SK-N-SH treated with all-trans-retinoic acid at 6 μM for 48 hours (cell line): ENCODE data around the gene MTPN.

Experiments
- ESRRG ChIP-seq: fragments of 250-450 bp; sonication (Bioruptor Pico); IDR thresholded peaks from 2 replicates; pipeline ENCODE4 v1.6.1; 2021; ENCODE audit warnings: mild to moderate bottlenecking
- GLIS3 ChIP-seq: fragments of 250-450 bp; sonication (Bioruptor Pico); IDR thresholded peaks from 2 replicates; pipeline ENCODE4 v1.5.0; 2020; ENCODE audit warnings: mild to moderate bottlenecking, moderate library complexity
- OSR1 ChIP-seq: fragments of 250-450 bp; sonication (Bioruptor Pico); IDR thresholded peaks from 2 replicates; pipeline ENCODE4 v1.8.0; 2022; ENCODE audit warnings: moderate library complexity, mild to moderate bottlenecking, inconsistent platforms
- PATZ1 ChIP-seq: fragments of 250-450 bp; sonication (Bioruptor Pico); IDR thresholded peaks from 2 replicates; pipeline ENCODE4 v1.8.0; 2020; ENCODE audit warnings: mild to moderate bottlenecking, moderate library complexity, borderline replicate concordance
- RARB ChIP-seq: fragments of 250-450 bp; sonication (Bioruptor Pico); IDR thresholded peaks from 2 replicates; pipeline ENCODE4 v1.8.0; 2021; ENCODE audit warnings: mild to moderate bottlenecking, moderate library complexity
- TOX ChIP-seq: fragments of 250-450 bp; sonication (Bioruptor Pico); IDR thresholded peaks from 2 replicates; pipeline ENCODE4 v1.8.0; 2021; ENCODE audit warnings: mild to moderate bottlenecking, moderate library complexity, borderline replicate concordance
- ZC3H10 ChIP-seq: fragments of 250-450 bp; sonication (Bioruptor Pico); IDR thresholded peaks from 2 replicates; pipeline ENCODE4 v1.5.1; 2021; ENCODE audit warnings: mild to moderate bottlenecking, moderate library complexity
- ZFP3 ChIP-seq: fragments of 250-450 bp; sonication (Bioruptor Pico); IDR thresholded peaks from 2 replicates; pipeline ENCODE4 v1.5.0; 2020; ENCODE audit warnings: mild to moderate bottlenecking, moderate library complexity
- ZNF70 ChIP-seq: fragments of 450-650 bp; formaldehyde crosslinking; IDR thresholded peaks from 2 replicates; pipeline ENCODE4 v1.5.0; 2020; ENCODE audit warnings: mild to moderate bottlenecking, moderate library complexity
- ZNF8 ChIP-seq: fragments of 450-650 bp; formaldehyde crosslinking; IDR thresholded peaks from 2 replicates; pipeline ENCODE4 v1.5.0; 2020; ENCODE audit warnings: mild to moderate bottlenecking, moderate library complexity
- TF ChIP-seq, protein P1 (sequence below): fragments of 250-450 bp; sonication (Bioruptor Pico); IDR thresholded peaks from 2 replicates; pipeline ENCODE4 v1.5.1; 2020; ENCODE audit warnings: low read depth, mild to moderate bottlenecking, moderate library complexity

DNA sequence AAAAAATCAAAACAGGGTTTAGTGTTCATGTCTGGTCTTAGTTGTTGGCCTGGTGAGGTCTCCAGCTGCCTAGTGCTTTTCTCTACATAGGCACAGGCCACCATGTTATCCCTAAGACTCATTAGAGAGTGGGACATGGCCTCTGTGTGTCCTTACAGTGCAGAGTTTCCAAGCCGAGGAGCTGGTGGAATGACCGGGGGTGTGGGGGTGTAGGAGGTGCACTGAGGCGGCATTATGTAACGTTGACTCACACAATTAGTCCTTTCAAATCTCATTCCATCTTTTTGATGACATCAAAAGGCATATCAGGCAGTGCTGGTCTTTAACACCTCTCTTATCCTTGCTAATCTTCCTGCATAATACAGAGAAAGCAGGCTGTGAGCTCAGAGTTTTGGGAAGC, 71.3 kb downstream of the MTPN start:
- no peak for TF ChIP-seq PATZ1 (CRISPR knock-in tag)
- no peak for TF ChIP-seq TOX (CRISPR knock-in tag)
- TF ChIP-seq ZNF70 (CRISPR knock-in tag), result no peak
- no peak for TF ChIP-seq ZNF8
- TF ChIP-seq, protein P1, sequence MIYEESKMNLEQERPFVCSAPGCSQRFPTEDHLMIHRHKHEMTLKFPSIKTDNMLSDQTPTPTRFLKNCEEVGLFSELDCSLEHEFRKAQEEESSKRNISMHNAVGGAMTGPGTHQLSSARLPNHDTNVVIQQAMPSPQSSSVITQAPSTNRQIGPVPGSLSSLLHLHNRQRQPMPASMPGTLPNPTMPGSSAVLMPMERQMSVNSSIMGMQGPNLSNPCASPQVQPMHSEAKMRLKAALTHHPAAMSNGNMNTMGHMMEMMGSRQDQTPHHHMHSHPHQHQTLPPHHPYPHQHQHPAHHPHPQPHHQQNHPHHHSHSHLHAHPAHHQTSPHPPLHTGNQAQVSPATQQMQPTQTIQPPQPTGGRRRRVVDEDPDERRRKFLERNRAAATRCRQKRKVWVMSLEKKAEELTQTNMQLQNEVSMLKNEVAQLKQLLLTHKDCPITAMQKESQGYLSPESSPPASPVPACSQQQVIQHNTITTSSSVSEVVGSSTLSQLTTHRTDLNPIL, result no peak
- no peak for TF ChIP-seq GLIS3 (CRISPR knock-in tag)
- TF ChIP-seq ESRRG (CRISPR knock-in tag), result no peak
- no peak for TF ChIP-seq ZC3H10 (CRISPR knock-in tag)
- TF ChIP-seq OSR1 (CRISPR knock-in tag), result no peak
- no peak for TF ChIP-seq RARB (CRISPR knock-in tag)
- no peak for TF ChIP-seq ZFP3 (CRISPR knock-in tag)
